ENCODE data around the gene THEMIS2. TPM values are rescaled to one million over a fixed set of nuclear protein-coding genes. Genes with fewer than 3 reads are reported as not detected.

THEMIS2 gene
- polyA plus RNA-seq, 1 donor from 2014 or later: 0.26 TPM

GRCh38 chr1:27878039-27878438 is 5.7 kb downstream of the THEMIS2 start:
- Histone ChIP-seq H4K20me1 (ENCODE audit: insufficient read depth) (no peaks in the 10 kb centered on the region), H3K9me2 (ENCODE audit: insufficient read depth, low read length) (no peaks in the 10 kb centered on the region), H2AFZ (ENCODE audit: low read depth, low read length) (no peak overlapping the region), H3K36me3 (ENCODE audit: insufficient read depth, low read length) (no peaks in the 10 kb centered on the region), H3F3A (ENCODE audit: insufficient read depth, low read length, poor library complexity, severe bottlenecking) (no peaks in the 10 kb centered on the region), H3K27ac (ENCODE audit: low read length) (no peak overlapping the region), H3K4me2 (ENCODE audit: low read length) (no peak overlapping the region), H3K9ac (ENCODE audit: low read length) (no peak overlapping the region), H3K27me3 (ENCODE audit: insufficient read depth, low read depth, low read length) (peaks cover 3% of the 10 kb centered on the region), H3K9me3 (ENCODE audit: low read length) (no peaks in the 10 kb centered on the region), H3K79me2 (replicated peaks; ENCODE audit: insufficient read depth, low read length) (no peaks in the 10 kb centered on the region), H3K4me3 (ENCODE audit: low read length) (no peak overlapping the region)
- TF ChIP-seq EP300 (conservative IDR thresholded peaks at IDR 0.05; ENCODE audit: poor library complexity, severe bottlenecking) (no peak), EZH2 (IDR thresholded peaks at IDR 0.05; ENCODE audit: borderline replicate concordance, insufficient read depth, low read length, poor library complexity, severe bottlenecking) (no peak), REST (IDR thresholded peaks at IDR 0.05; ENCODE audit: borderline replicate concordance) (no peak), RAD21 (conservative IDR thresholded peaks at IDR 0.05) (no peak), TAF1 (IDR thresholded peaks at IDR 0.05; ENCODE audit: low read depth) (no peak), SMC3 (conservative IDR thresholded peaks at IDR 0.05; ENCODE audit: poor library complexity) (no peak), CTCF (IDR thresholded peaks at IDR 0.05; ENCODE audit: poor library complexity, severe bottlenecking) (no peak), POLR2AphosphoS5 (IDR thresholded peaks at IDR 0.05) (no peak), MXI1 (conservative IDR thresholded peaks at IDR 0.05; ENCODE audit: poor library complexity, severe bottlenecking) (no peak)

GRCh38 chr1:27878787-27879335 is 6.5 kb downstream of the THEMIS2 start:
- Histone ChIP-seq H3K27me3 (ENCODE audit: insufficient read depth, low read depth, low read length) (no peaks in the 10 kb centered on the region), H3K9ac (ENCODE audit: low read length) (no peak overlapping the region), H3K79me2 (replicated peaks; ENCODE audit: insufficient read depth, low read length) (no peaks in the 10 kb centered on the region), H3K4me3 (ENCODE audit: low read length) (no peak overlapping the region), H3K9me3 (ENCODE audit: low read length) (no peaks in the 10 kb centered on the region), H2AFZ (ENCODE audit: low read depth, low read length) (no peak overlapping the region), H3K27ac (ENCODE audit: low read length) (no peak overlapping the region), H4K20me1 (ENCODE audit: insufficient read depth) (no peaks in the 10 kb centered on the region), H3K4me2 (ENCODE audit: low read length) (no peak overlapping the region), H3F3A (ENCODE audit: insufficient read depth, low read length, poor library complexity, severe bottlenecking) (no peaks in the 10 kb centered on the region), H3K36me3 (ENCODE audit: insufficient read depth, low read length) (no peaks in the 10 kb centered on the region), H3K9me2 (ENCODE audit: insufficient read depth, low read length) (no peaks in the 10 kb centered on the region)
- TF ChIP-seq SMC3 (conservative IDR thresholded peaks at IDR 0.05; ENCODE audit: poor library complexity): no peak
- TF ChIP-seq TAF1 (IDR thresholded peaks at IDR 0.05; ENCODE audit: low read depth): no peak
- no peak for TF ChIP-seq EP300 (conservative IDR thresholded peaks at IDR 0.05; ENCODE audit: poor library complexity, severe bottlenecking)
- no peak for TF ChIP-seq MXI1 (conservative IDR thresholded peaks at IDR 0.05; ENCODE audit: poor library complexity, severe bottlenecking)
- no peak for TF ChIP-seq EZH2 (IDR thresholded peaks at IDR 0.05; ENCODE audit: borderline replicate concordance, insufficient read depth, low read length, poor library complexity, severe bottlenecking)
- no peak for TF ChIP-seq REST (IDR thresholded peaks at IDR 0.05; ENCODE audit: borderline replicate concordance)
- no peak for TF ChIP-seq CTCF (IDR thresholded peaks at IDR 0.05; ENCODE audit: poor library complexity, severe bottlenecking)
- TF ChIP-seq RAD21 (conservative IDR thresholded peaks at IDR 0.05): no peak
- no peak for TF ChIP-seq POLR2AphosphoS5 (IDR thresholded peaks at IDR 0.05)

Data from neural cell (in vitro differentiated cells).